PC-9 (cell line): ENCODE results near the gene SERAC1. TPM values are rescaled to one million over a fixed set of nuclear protein-coding genes. Genes with fewer than 3 reads are reported as not detected.

Experiments
- BruUV-seq: library from RNA; stranded (reverse); fragments of 400-500 nt; replicated peaks from 2 replicates; lab custom pipeline; 2021; lab: Mats Ljungman, UMichigan
- CTCF ChIA-PET: fragments of 300-600 bp; sonication (Branson Sonifier 250); formaldehyde crosslinking; loops from one replicate; lab custom pipeline; 2022; ENCODE audit warnings: antibody characterized with exemption; lab: Charles Lee
- POLR2A ChIA-PET: fragments of 300-600 bp; sonication (Branson Sonifier 250); formaldehyde crosslinking; loops from one replicate; lab custom pipeline; 2022; ENCODE audit warnings: antibody characterized with exemption; ENCODE audit not compliant: unreplicated experiment; lab: Charles Lee
- DNase-seq, 2 experiments: peaks; one replicate each; pipeline versions ENCODE4 v3.0.0 to v3.0.0-alpha.2; 2015 to 2022; ENCODE audit warnings: mixed read lengths in 1 of 2
- H2AFZ ChIP-seq: fragments of 200-600 bp; sonication (generic); 2 replicates; pipeline ENCODE4 v1.8.1; 2017; ENCODE audit warnings: antibody characterized with exemption
- H3F3A ChIP-seq: fragments of 200-600 bp; sonication (generic); 2 replicates; pipeline ENCODE4 v1.8.1; 2017; ENCODE audit warnings: antibody characterized with exemption, mild to moderate bottlenecking, low read depth; ENCODE audit not compliant: insufficient read depth
- H3K27ac ChIP-seq: fragments of 200-600 bp; sonication (generic); 2 replicates; pipeline ENCODE4 v1.6.1; 2016; ENCODE audit warnings: mixed run types
- H3K27me3 ChIP-seq: fragments of 200-600 bp; sonication (generic); 2 replicates; pipeline ENCODE4 v1.6.1; 2016; ENCODE audit warnings: low read depth, mixed run types; ENCODE audit not compliant: insufficient read depth
- H3K36me3 ChIP-seq: fragments of 200-600 bp; sonication (generic); 2 replicates; pipeline ENCODE4 v1.6.1; 2016; ENCODE audit warnings: low read depth, mixed run types
- H3K4me1 ChIP-seq: fragments of 200-600 bp; sonication (generic); replicated peaks from 2 replicates; pipeline ENCODE4 v1.6.1; 2016; ENCODE audit warnings: mixed run types; ENCODE audit not compliant: insufficient read depth
- H3K4me2 ChIP-seq: fragments of 200-600 bp; sonication (generic); 2 replicates; pipeline ENCODE4 v1.6.1; 2017; ENCODE audit warnings: mixed run types
- H3K4me3 ChIP-seq: fragments of 200-600 bp; sonication (generic); 2 replicates; pipeline ENCODE4 v1.6.1; 2016; ENCODE audit warnings: mixed run types
- H3K79me2 ChIP-seq: fragments of 200-600 bp; sonication (generic); 2 replicates; pipeline ENCODE4 v1.6.1; 2017; ENCODE audit warnings: low read depth, mixed run types
- H3K9me2 ChIP-seq: fragments of 200-600 bp; sonication (generic); 2 replicates; pipeline ENCODE4 v1.8.1; 2017; ENCODE audit warnings: mild to moderate bottlenecking; ENCODE audit not compliant: insufficient read depth
- H3K9me3 ChIP-seq: fragments of 200-600 bp; sonication (generic); 2 replicates; pipeline ENCODE4 v1.8.1; 2016; ENCODE audit warnings: low read depth; ENCODE audit not compliant: insufficient read depth
- H4K20me1 ChIP-seq: fragments of 200-600 bp; sonication (generic); 2 replicates; pipeline ENCODE4 v1.8.1; 2017; ENCODE audit not compliant: insufficient read depth
- EZH2 ChIP-seq: fragments of 200-600 bp; sonication (generic); IDR thresholded peaks from 2 replicates; pipeline ENCODE4 v1.8.0; 2017; ENCODE audit warnings: antibody characterized with exemption, low read depth
- intact Hi-C: fragments of 100-400 bp; cut with micrococcal nuclease; formaldehyde crosslinking; loops from one replicate; pipeline ENCODE4 v1.10.0; 2022; ENCODE audit not compliant: unreplicated experiment
- total RNA-seq: library from RNA; stranded (reverse); gene quantifications from 2 replicates; pipeline ENCODE4 v1.2.3, GENCODE V29; 2021
- TF ChIP-seq, protein P1 (sequence below): fragments of 200-600 bp; sonication (generic); conservative IDR thresholded peaks from 2 replicates; pipeline ENCODE4 v1.6.1; 2017; ENCODE audit warnings: mixed run types, antibody characterized with exemption, mild to moderate bottlenecking, moderate library complexity

The SERAC1 gene
- total RNA-seq, 1 experiment from 2014 or later, result 4.9 TPM

DNA sequence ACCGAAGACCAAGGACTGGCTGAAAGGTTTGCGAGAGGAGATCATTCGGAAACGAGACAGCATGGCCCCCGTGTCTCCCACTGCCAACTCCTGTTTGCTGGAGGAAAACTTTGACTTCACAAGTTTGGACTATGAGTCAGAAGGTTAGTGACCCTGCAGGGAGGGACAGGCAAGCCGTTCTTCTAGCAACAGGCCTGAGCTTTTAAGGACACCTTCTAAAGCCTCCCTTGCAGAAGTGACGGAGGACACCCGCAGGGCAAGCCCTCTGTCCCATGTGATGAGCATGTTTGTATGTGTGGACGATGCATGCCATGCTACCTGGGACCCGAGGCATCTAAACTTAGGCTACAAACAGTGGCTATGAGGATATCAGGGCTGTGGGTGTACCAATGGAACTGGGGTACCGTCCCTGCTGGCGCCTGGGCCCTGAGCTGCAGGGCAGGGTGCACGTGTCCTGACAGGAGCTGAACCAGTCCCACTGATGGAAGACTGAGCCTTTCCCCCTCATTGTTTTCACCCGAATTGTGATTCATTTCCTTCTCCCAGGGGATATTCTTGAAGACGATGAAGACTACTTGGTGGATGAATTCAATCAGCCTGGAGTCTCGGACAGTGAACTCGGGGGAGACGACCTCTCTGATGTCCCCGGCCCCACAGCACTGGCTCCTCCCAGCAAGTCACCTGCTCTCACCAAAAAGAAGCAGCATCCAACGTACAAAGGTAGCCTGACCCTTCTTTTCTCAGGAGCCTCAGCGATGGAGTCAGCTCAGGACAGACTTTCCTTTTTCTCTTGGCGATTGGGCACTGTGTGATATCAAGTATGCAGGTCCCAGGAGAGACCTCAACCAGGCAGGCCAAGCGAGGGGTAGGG is 84.4 kb downstream of the SERAC1 start:
- ChIA-PET POLR2A (no interaction called here), CTCF (interaction anchor here (0.6 kb wide), 1 partner anchor 10 kb away, joined by 3 read pairs; no protein-coding TSS in a partner anchor)
- intact Hi-C loops, result no loop called here
- BruUV-seq, result no TSS peak
- no peaks in the 10 kb centered on the region for H3K9me3 ChIP-seq
- H3K4me2 ChIP-seq, result no peak overlapping the region
- H3K4me1 ChIP-seq, result no peaks in the 10 kb centered on the region
- no peaks in the 10 kb centered on the region for H3F3A ChIP-seq
- H2AFZ ChIP-seq, result no peak overlapping the region
- no peaks in the 10 kb centered on the region for H3K9me2 ChIP-seq
- no peaks in the 10 kb centered on the region for H3K27me3 ChIP-seq
- no peaks in the 10 kb centered on the region for H3K79me2 ChIP-seq
- DNase-seq, result no peak
- TF ChIP-seq, protein P1, sequence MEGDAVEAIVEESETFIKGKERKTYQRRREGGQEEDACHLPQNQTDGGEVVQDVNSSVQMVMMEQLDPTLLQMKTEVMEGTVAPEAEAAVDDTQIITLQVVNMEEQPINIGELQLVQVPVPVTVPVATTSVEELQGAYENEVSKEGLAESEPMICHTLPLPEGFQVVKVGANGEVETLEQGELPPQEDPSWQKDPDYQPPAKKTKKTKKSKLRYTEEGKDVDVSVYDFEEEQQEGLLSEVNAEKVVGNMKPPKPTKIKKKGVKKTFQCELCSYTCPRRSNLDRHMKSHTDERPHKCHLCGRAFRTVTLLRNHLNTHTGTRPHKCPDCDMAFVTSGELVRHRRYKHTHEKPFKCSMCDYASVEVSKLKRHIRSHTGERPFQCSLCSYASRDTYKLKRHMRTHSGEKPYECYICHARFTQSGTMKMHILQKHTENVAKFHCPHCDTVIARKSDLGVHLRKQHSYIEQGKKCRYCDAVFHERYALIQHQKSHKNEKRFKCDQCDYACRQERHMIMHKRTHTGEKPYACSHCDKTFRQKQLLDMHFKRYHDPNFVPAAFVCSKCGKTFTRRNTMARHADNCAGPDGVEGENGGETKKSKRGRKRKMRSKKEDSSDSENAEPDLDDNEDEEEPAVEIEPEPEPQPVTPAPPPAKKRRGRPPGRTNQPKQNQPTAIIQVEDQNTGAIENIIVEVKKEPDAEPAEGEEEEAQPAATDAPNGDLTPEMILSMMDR, result no peak
- no peak for TF ChIP-seq EZH2
- no peaks in the 10 kb centered on the region for H4K20me1 ChIP-seq
- no peak overlapping the region for H3K27ac ChIP-seq
- no peaks in the 10 kb centered on the region; the same call in 1 of the 2 replicates for H3K36me3 ChIP-seq
- no peak overlapping the region for H3K4me3 ChIP-seq

DNA sequence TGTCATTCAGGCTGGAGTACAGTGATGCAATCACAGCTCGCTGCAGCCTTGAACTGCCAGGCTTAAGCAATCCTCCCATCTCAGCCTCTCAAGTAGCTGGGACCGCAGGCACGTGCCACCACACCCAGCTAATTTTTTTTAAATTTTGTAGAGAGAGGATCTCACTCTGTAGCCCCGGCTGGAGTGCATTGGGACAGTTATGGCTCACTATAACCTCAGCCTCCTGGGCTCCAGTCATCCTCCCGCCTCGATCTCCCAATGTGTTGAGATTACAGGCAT is 86.5 kb downstream of the SERAC1 start:
- TF ChIP-seq EZH2, result no peak
- TF ChIP-seq, protein P1, result no peak
- Histone ChIP-seq H3K27ac (no peak overlapping the region), H3K4me1 (no peaks in the 10 kb centered on the region), H3K4me3 (no peak overlapping the region), H3K36me3 (no peaks in the 10 kb centered on the region), H4K20me1 (no peaks in the 10 kb centered on the region), H2AFZ (no peak overlapping the region), H3K9me2 (no peaks in the 10 kb centered on the region), H3K9me3 (no peaks in the 10 kb centered on the region), H3K79me2 (no peaks in the 10 kb centered on the region), H3F3A (no peaks in the 10 kb centered on the region), H3K27me3 (no peaks in the 10 kb centered on the region), H3K4me2 (no peak overlapping the region)
- no peak for DNase-seq
- BruUV-seq, result no TSS peak
- ChIA-PET CTCF (no interaction called here), POLR2A (no interaction called here)
- intact Hi-C loops, result no loop called here

DNA sequence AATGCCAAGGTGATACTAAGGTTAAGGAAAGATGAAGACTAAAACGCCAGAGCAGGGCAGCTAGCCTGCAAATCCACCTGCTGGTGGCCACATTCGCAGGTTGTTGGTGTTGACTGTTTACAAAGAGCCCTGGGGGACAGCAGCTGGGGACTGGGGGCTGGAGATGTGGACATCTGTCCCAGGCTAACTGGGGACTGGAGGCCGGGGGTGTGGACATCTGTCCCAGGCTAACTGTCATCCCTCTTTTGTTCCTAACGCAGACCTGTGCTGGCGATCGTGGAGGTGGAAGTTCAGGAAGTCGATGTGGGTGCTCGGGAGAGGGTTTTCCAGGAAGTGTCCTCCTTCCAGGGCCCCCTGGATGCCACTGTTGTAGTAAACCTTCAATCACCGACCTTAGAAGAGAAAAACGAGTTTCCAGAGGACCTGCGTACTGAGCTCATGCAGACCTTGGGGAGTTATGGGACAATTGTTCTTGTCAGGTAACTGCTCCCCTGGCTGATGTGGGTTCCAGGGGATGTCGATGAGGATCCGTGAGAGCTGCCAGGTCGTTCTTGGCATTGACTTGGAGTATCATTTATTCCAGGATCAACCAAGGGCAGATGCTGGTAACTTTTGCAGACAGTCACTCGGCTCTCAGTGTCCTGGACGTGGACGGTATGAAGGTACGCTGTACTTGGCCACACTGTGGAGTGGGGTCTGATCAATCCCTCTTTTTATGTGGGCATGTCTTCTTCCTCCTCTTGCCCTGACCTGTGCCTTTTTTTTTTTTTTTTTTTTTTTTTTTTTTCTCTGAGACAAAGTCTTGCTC is 87.0 kb downstream of the SERAC1 start:
- Histone ChIP-seq H4K20me1 (no peaks in the 10 kb centered on the region), H3K36me3 (no peaks in the 10 kb centered on the region), H3K27me3 (no peaks in the 10 kb centered on the region), H2AFZ (no peak overlapping the region), H3K9me3 (no peaks in the 10 kb centered on the region), H3K9me2 (no peaks in the 10 kb centered on the region), H3K4me3 (no peak overlapping the region), H3F3A (no peaks in the 10 kb centered on the region), H3K4me2 (no peak overlapping the region), H3K79me2 (no peaks in the 10 kb centered on the region), H3K27ac (no peak overlapping the region), H3K4me1 (no peaks in the 10 kb centered on the region)
- intact Hi-C loops, result no loop called here
- no peak for DNase-seq
- BruUV-seq, result no TSS peak
- ChIA-PET CTCF (no interaction called here), POLR2A (no interaction called here)
- no peak for TF ChIP-seq EZH2
